AG10803 (cell line): ENCODE results near the gene DRD2.

Experiments used
- DNase-seq: peaks from one replicate; pipeline ENCODE4 v3.0.0; 2010; ENCODE audit warnings: low read depth
- H3K4me3 ChIP-seq: 2 replicates; pipeline ENCODE4 v1.5.1; 2011; ENCODE audit warnings: mild to moderate bottlenecking, low read length, control low read depth
- CTCF ChIP-seq: conservative IDR thresholded peaks from 2 replicates; pipeline ENCODE4 v1.5.1; 2011; ENCODE audit warnings: mild to moderate bottlenecking, low read length, control low read depth, inconsistent platforms

DRD2 gene

GRCh38 chr11:113363996-113364641, 111.1 kb downstream of the DRD2 start:
- no peak for TF ChIP-seq CTCF
- DNase-seq = no peak
- H3K4me3 ChIP-seq = no peak overlapping the region

- no peak for TF ChIP-seq CTCF
- no peak for DNase-seq
- H3K4me3 ChIP-seq = no peak overlapping the region
Observed at GRCh38 chr11:113363406-113363805, 111.8 kb downstream of the DRD2 start.
